Breast epithelium (tissue), 4 donors: ENCODE measurements around the gene MKRN1. TPM values are rescaled to one million over a fixed set of nuclear protein-coding genes. Genes with fewer than 3 reads are reported as not detected.
A peak's percentile ranks its signal among the peaks of the same experiment; 100 is the strongest.

Experiments
- DNase-seq, 2 donors: peaks; one replicate each; pipeline ENCODE4 v3.0.0-alpha.2; 2019; ENCODE audit warnings: low spot score in 2 of 2
- H3K27ac ChIP-seq, 2 donors: fragments of 200-600 bp; sonication (generic) in 1 of 2; one replicate each; pipeline ENCODE4 v1.5.1; 2016 to 2019; ENCODE audit warnings: mild to moderate bottlenecking in 1 of 2
- H3K27me3 ChIP-seq, 2 donors: fragments of 200-600 bp; sonication (generic) in 1 of 2; one replicate each; pipeline versions ENCODE4 v1.5.1 to v1.6.0; 2017 to 2019; ENCODE audit warnings: control low read depth in 1 of 2, mild to moderate bottlenecking in 1 of 2
- H3K36me3 ChIP-seq: fragments of 200-600 bp; one replicate; pipeline ENCODE4 v1.5.1; 2019
- H3K4me1 ChIP-seq, 2 donors: fragments of 200-600 bp; sonication (generic); one replicate each; pipeline ENCODE4 v1.5.1; 2016 to 2019; ENCODE audit warnings: control low read depth in 1 of 2
- H3K4me3 ChIP-seq, 3 donors: fragments of 200-600 bp; sonication (generic); 1 replicate in 2 of 3; 2 replicates in 1 of 3; pipeline ENCODE4 v1.5.1; 2016 to 2019; ENCODE audit warnings: mild to moderate bottlenecking in 3 of 3, moderate library complexity in 2 of 3
- H3K9me3 ChIP-seq, 2 donors: fragments of 200-600 bp; sonication (generic) in 1 of 2; one replicate each; pipeline ENCODE4 v1.5.1; 2016 to 2019; ENCODE audit warnings: control low read depth in 1 of 2
- CTCF ChIP-seq, 3 donors: fragments of 450-650 bp; IDR thresholded peaks; one replicate each; pipeline ENCODE4 v1.5.1; 2016 to 2017; ENCODE audit warnings: antibody characterized with exemption in 3 of 3, mild to moderate bottlenecking in 3 of 3, moderate library complexity in 3 of 3
- POLR2A ChIP-seq: fragments of 450-650 bp; IDR thresholded peaks from one replicate; pipeline ENCODE4 v1.6.1; 2016; ENCODE audit warnings: antibody characterized with exemption, mild to moderate bottlenecking, moderate library complexity
- POLR2AphosphoS5 ChIP-seq, 3 donors: sonication (generic); formaldehyde crosslinking; IDR thresholded peaks; one replicate each; pipeline ENCODE4 v1.6.1; 2017; ENCODE audit warnings: antibody characterized with exemption in 3 of 3
- intact Hi-C: fragments of 100-400 bp; cut with DNase I; formaldehyde crosslinking; loops from one replicate; pipeline ENCODE4 v1.15.1; 2023; ENCODE audit warnings: low total_unique reads
- total RNA-seq, 3 donors: library from RNA; depleted of rRNA; stranded (reverse); fragments of >200 nt; gene quantifications; one replicate each; pipeline ENCODE4 v1.1.0, GENCODE V29; 2016

MKRN1 gene
- total RNA-seq, 3 donors from 2014 or later: 58.7 to 96.2 (median 85.0) TPM

GRCh38 chr7:140495514-140496097 is 16.3 kb upstream of the MKRN1 start:
- TF ChIP-seq POLR2A (no peak), CTCF (IDR thresholded peaks at IDR 0.05) (no peak), POLR2AphosphoS5 (IDR thresholded peaks at IDR 0.05) (no peak)
- Histone ChIP-seq H3K4me3 (no peak overlapping the region), H3K36me3 (no peaks in the 10 kb centered on the region), H3K9me3 (no peaks in the 10 kb centered on the region), H3K4me1 (no peaks in the 10 kb centered on the region), H3K27me3 (no peaks in the 10 kb centered on the region), H3K27ac (no peak overlapping the region)
- no peak for DNase-seq
- intact Hi-C loops: no loop called here

GRCh38 chr7:140494867-140495266 is 15.6 kb upstream of the MKRN1 start:
- no peaks in the 10 kb centered on the region for H3K9me3 ChIP-seq
- no peak overlapping the region for H3K4me3 ChIP-seq
- no peaks in the 10 kb centered on the region for H3K36me3 ChIP-seq
- no peak for DNase-seq
- no peak overlapping the region for H3K27ac ChIP-seq
- no peak for TF ChIP-seq CTCF (IDR thresholded peaks at IDR 0.05)
- TF ChIP-seq POLR2AphosphoS5 (IDR thresholded peaks at IDR 0.05): no peak
- no peak for TF ChIP-seq POLR2A
- intact Hi-C loops: no loop called here
- H3K4me1 ChIP-seq: no peaks in the 10 kb centered on the region
- H3K27me3 ChIP-seq: no peaks in the 10 kb centered on the region

GRCh38 chr7:140489026-140489359 is 9.7 kb upstream of the MKRN1 start:
- H3K27ac ChIP-seq: no peak overlapping the region

GRCh38 chr7:140485500-140486265 is 6.4 kb upstream of the MKRN1 start:
- no peak overlapping the region for H3K4me3 ChIP-seq
- intact Hi-C loops: no loop called here
- no peaks in the 10 kb centered on the region for H3K9me3 ChIP-seq
- H3K27ac ChIP-seq: no peak overlapping the region
- peak in 1 of 2 donors; percentile 31 for DNase-seq
- H3K4me1 ChIP-seq: no peaks in the 10 kb centered on the region
- H3K36me3 ChIP-seq: no peaks in the 10 kb centered on the region
- no peak for TF ChIP-seq POLR2AphosphoS5 (IDR thresholded peaks at IDR 0.05)
- no peak for TF ChIP-seq POLR2A
- TF ChIP-seq CTCF (IDR thresholded peaks at IDR 0.05): no peak
- no peaks in the 10 kb centered on the region for H3K27me3 ChIP-seq

More at GRCh38 chr7:140489026-140489359, 9.7 kb upstream of the MKRN1 start:
- no peak for DNase-seq
- TF ChIP-seq POLR2A: no peak
- no peak for TF ChIP-seq POLR2AphosphoS5 (IDR thresholded peaks at IDR 0.05)
- no peak for TF ChIP-seq CTCF (IDR thresholded peaks at IDR 0.05)
- intact Hi-C loops: no loop called here
- Histone ChIP-seq H3K36me3 (no peaks in the 10 kb centered on the region), H3K4me3 (no peak overlapping the region), H3K9me3 (no peaks in the 10 kb centered on the region), H3K4me1 (no peaks in the 10 kb centered on the region), H3K27me3 (no peaks in the 10 kb centered on the region)

- intact Hi-C loops: no loop called here
- Histone ChIP-seq H3K4me1 (no peaks in the 10 kb centered on the region), H3K4me3 (no peak overlapping the region), H3K27me3 (no peaks in the 10 kb centered on the region), H3K27ac (no peak overlapping the region), H3K36me3 (no peaks in the 10 kb centered on the region), H3K9me3 (no peaks in the 10 kb centered on the region)
- TF ChIP-seq POLR2AphosphoS5 (IDR thresholded peaks at IDR 0.05) (no peak), POLR2A (no peak), CTCF (IDR thresholded peaks at IDR 0.05) (no peak)
- no peak for DNase-seq
These were observed 5.7 kb upstream of the MKRN1 start for GRCh38 chr7:140484951-140485499.
